ENCODE results near the gene ERC1.

- TF ChIP-seq CTCF (IDR thresholded peaks at IDR 0.05) (no peak), POLR2A (IDR thresholded peaks at IDR 0.05) (no peak), POLR2AphosphoS5 (IDR thresholded peaks at IDR 0.05; ENCODE audit: insufficient read depth in 1 of 2, low read depth in 1 of 2) (no peak)
Observed at GRCh38 chr12:1305791-1306500, 314.9 kb downstream of the ERC1 start.

All from vagina (tissue), 2 donors.